Psoas muscle (tissue), 8 donors: ENCODE measurements around the gene HECTD1. TPM values are rescaled to one million over a fixed set of nuclear protein-coding genes. Genes with fewer than 3 reads are reported as not detected.

Experiments used
- ATAC-seq, 4 donors: fragments of 200-7000 bp; cut with Tn5 transposase; one replicate each; pipeline ENCODE4 v1.9.1; 2020; ENCODE audit warnings: moderate library complexity in 3 of 4, mild to moderate bottlenecking in 2 of 4
- DNase-seq, 2 donors: peaks; one replicate each; pipeline ENCODE4 v3.0.0-alpha.2; 2020
- H3K27ac ChIP-seq: fragments of 200-600 bp; one replicate; pipeline ENCODE4 v1.8.0; 2022
- H3K27me3 ChIP-seq, 3 donors: fragments of 200-600 bp in 1 of 3; one replicate each; pipeline versions ENCODE4 v1.6.1 to v1.8.0; 2013 to 2022; ENCODE audit warnings: low read length in 2 of 3, mild to moderate bottlenecking in 2 of 3, moderate library complexity in 1 of 3; ENCODE audit not compliant: insufficient read depth in 3 of 3
- H3K36me3 ChIP-seq, 2 donors: fragments of 200-600 bp in 1 of 2; one replicate each; pipeline versions ENCODE4 v1.6.1 to v1.8.0; 2013 to 2022; ENCODE audit warnings: low read depth in 1 of 2, mild to moderate bottlenecking in 1 of 2, moderate library complexity in 1 of 2; ENCODE audit not compliant: insufficient read depth in 1 of 2
- H3K4me1 ChIP-seq: fragments of 200-600 bp; one replicate; pipeline ENCODE4 v1.8.0; 2022
- H3K4me3 ChIP-seq: fragments of 200-600 bp; one replicate; pipeline ENCODE4 v1.8.0; 2022; ENCODE audit warnings: mild to moderate bottlenecking
- H3K9me3 ChIP-seq: fragments of 200-600 bp; one replicate; pipeline ENCODE4 v1.8.0; 2022
- WGBS, 3 donors: extraction: QIAGEN DNeasy Blood & Tissue Kit; methylation state at CpG; one replicate each; pipeline versions ENCODE4 v1.1.6 to v1.1.7; 2013; 5-methylcytosine and 5-hydroxymethylcytosine counted together
- intact Hi-C, 2 donors: fragments of 100-400 bp; cut with DNase I; formaldehyde crosslinking; loops; one replicate each; pipeline versions ENCODE4 v1.11.0 to v1.14.2; 2022
- polyA plus RNA-seq, 3 donors: library from polyadenylated mRNA; stranded (reverse); fragments of 200-250 nt; gene quantifications; one replicate each; pipeline ENCODE4 v1.2.3, GENCODE V29; 2013
- total RNA-seq, 4 donors: library from RNA; stranded (reverse); fragmentation: NEBNext Ultra II Directional in 2 of 4; extraction: Animal tissue kit (Norgen Biotek cat#: 25700) in 2 of 4; gene quantifications; one replicate each; pipeline versions ENCODE4 v1.2.1 to v1.2.4, GENCODE V29; 2021 to 2023
- TF ChIP-seq, protein P1 (sequence below): fragments of 200-600 bp; IDR thresholded peaks from one replicate; pipeline ENCODE4 v1.8.0; 2022; ENCODE audit warnings: antibody characterized with exemption
- donor health status: healthy with polysubstance abuse.
- donor health status: DM: no; HTN: no; CAD: no; lungs with moderate emphysema.
- donor health status: Bipolar disorder and iron deficiency.
- donor health status: healthy.
- donor health status: DM: yes; HTN: yes; CAD: no.
- donor health status: DM: no; HTN: no; CAD: no.
- donor health status: DM: no; HTN: no; CAD: no.
- donor health status: DM: yes; HTN: yes; CAD: no.

HECTD1 gene
- total and polyA plus RNA-seq, 7 donors, result 151 to 405 (median 217) TPM

DNA sequence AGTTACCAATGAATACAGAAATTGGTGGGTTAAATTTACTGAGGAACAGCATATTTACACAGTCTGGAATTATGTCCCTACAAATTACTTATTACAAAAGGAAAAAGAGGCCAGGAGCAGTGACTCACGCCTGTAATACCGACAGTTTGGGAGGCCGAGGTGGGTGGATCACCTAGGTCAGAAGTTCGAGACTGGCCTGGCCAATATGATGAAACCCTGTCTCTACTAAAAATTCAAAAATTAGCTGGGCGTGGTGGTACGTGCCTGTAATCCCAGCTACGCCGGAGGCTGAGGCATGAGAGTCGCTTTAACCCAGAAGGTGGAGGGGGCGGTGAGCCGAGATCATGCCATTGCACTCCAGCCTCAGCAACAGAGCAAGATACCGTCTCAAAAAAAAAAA, 52.6 kb downstream of the HECTD1 start:
- TF ChIP-seq, protein P1, sequence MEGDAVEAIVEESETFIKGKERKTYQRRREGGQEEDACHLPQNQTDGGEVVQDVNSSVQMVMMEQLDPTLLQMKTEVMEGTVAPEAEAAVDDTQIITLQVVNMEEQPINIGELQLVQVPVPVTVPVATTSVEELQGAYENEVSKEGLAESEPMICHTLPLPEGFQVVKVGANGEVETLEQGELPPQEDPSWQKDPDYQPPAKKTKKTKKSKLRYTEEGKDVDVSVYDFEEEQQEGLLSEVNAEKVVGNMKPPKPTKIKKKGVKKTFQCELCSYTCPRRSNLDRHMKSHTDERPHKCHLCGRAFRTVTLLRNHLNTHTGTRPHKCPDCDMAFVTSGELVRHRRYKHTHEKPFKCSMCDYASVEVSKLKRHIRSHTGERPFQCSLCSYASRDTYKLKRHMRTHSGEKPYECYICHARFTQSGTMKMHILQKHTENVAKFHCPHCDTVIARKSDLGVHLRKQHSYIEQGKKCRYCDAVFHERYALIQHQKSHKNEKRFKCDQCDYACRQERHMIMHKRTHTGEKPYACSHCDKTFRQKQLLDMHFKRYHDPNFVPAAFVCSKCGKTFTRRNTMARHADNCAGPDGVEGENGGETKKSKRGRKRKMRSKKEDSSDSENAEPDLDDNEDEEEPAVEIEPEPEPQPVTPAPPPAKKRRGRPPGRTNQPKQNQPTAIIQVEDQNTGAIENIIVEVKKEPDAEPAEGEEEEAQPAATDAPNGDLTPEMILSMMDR, result no peak
- H3K27me3 ChIP-seq, result no peaks in the 10 kb centered on the region
- DNase-seq (no peak), ATAC-seq (no peak)
- peaks cover 4% of the 10 kb centered on the region for H3K4me1 ChIP-seq
- peaks cover 2 to 98% of the 10 kb centered on the region in 2 donors for H3K36me3 ChIP-seq
- H3K9me3 ChIP-seq, result no peaks in the 10 kb centered on the region
- intact Hi-C loops, result loop anchor here in 1 of 2 donors (5.0 kb wide), 1 partner anchor 43 kb away; no protein-coding TSS in a partner anchor
- H3K4me3 ChIP-seq, result no peak overlapping the region
- H3K27ac ChIP-seq, result no peak overlapping the region
- whole genome bisulfite sequencing, 3 donors, result 90 to 94% (median 92%) methylated on average over 12 of the region's 12 CpGs

DNA sequence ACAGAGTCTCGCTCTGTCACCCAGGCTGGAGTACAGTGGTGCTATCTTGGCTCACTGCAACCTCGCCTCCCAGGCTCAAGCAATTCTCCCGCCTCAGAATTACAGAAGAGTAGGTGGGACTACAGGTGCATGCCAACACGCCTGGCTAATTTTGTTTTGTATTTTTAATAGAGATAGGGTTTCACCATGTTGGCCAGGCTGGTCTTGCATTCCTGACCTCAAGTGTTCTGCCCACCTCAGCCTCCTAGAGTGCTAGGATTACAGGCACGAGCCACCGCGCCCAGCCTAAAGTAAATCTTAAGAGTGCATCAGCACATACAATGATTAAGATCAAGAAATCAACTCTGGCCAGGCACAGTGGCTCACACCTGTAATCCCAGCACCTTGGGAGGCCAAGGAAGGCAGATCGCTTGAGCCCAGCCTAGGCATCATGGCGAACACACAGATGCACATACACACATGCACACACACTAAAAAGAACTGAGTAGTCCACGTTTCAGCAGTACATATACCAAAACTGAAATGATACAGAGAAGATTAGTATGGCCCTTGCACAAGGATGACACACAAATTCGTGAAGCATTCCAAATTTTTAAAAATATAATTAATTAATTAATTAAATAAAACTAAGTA, 65.0 kb downstream of the HECTD1 start:
- Histone ChIP-seq H3K4me3 (no peak overlapping the region), H3K27me3 (no peaks in the 10 kb centered on the region), H3K4me1 (peaks cover 16% of the 10 kb centered on the region), H3K9me3 (no peaks in the 10 kb centered on the region), H3K36me3 (peaks cover 0 to 100% of the 10 kb centered on the region in 2 donors), H3K27ac (no peak overlapping the region)
- WGBS, 3 donors, result 51 to 59% (median 53%) methylated on average over 11 of the region's 11 CpGs
- peak; percentile 52 to 74 (median 64) for ATAC-seq
- TF ChIP-seq, protein P1, result no peak
- DNase-seq, result no peak
- intact Hi-C loops, result loop anchor here (5.0 to 10.0 kb wide), 2 partner anchors 35 to 212 kb away; no protein-coding TSS in a partner anchor

DNA sequence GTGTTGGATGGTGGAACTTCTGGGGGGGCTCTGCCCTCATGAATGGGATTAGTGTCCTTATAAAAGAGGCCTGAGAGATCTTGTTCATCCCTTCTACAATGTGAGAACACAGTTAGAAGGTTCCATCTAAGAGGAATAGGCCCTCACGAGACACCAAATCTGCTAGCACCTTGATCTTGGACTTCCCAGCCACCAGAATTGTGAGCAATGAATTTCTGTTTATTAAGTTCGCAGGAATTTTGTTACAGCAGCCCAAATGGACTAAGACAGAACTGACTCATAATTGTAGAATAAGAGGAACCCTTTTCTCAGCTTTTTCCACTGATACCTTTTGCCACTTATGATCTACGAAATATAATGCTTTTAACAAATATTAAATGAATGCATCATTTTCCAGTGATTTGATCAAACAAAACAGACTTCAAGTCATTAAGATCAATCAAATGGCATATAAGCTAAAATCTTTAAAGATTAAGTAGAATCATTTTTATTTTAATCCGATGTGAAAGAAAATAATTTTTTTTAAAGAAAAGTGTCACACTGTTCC, 68.2 kb downstream of the HECTD1 start:
- Histone ChIP-seq H3K4me1 (peaks cover 16% of the 10 kb centered on the region), H3K27me3 (no peaks in the 10 kb centered on the region), H3K27ac (no peak overlapping the region), H3K36me3 (peaks cover 0 to 100% of the 10 kb centered on the region in 2 donors), H3K9me3 (no peaks in the 10 kb centered on the region), H3K4me3 (no peak overlapping the region)
- ATAC-seq, result no peak
- TF ChIP-seq, protein P1, result no peak
- WGBS, 3 donors, result 97 to 99% (median 98%) methylated on average over 4 of the region's 4 CpGs
- no peak for DNase-seq
- intact Hi-C loops, result no loop called here

DNA sequence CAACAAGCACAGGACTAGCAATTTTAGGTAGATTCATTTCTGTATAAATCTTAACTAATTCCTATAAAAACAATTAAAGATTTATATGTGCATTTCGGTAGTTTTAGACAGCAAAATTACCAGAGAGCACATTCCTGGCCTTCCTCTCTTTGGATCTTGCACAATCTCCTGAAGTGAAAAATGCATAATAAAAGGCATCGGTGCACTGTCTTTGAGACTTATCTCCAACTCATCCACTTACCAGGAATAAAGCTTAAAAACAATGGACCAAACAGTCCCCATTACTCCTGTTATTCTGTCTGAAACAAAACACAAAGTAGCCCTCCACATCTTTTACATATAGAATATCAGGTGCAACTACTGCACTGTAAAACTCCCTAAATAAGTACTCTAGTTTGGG, 69.3 kb downstream of the HECTD1 start:
- Histone ChIP-seq H3K4me3 (no peak overlapping the region), H3K27ac (no peak overlapping the region), H3K36me3 (peaks cover 0 to 100% of the 10 kb centered on the region in 2 donors), H3K27me3 (no peaks in the 10 kb centered on the region), H3K4me1 (peaks cover 16% of the 10 kb centered on the region), H3K9me3 (no peaks in the 10 kb centered on the region)
- ATAC-seq, result no peak
- TF ChIP-seq, protein P1, result no peak
- DNase-seq, result no peak
- intact Hi-C loops, result no loop called here
- WGBS, 3 donors, result 91 to 96% (median 94%) methylated on average over 2 of the region's 2 CpGs
